Measurements from ENCODE around the gene OVCH1. TPM values are rescaled to one million over a fixed set of nuclear protein-coding genes. Genes with fewer than 3 reads are reported as not detected.

OVCH1 gene
- total RNA-seq, 1 experiment from 2014 or later: 0.04 TPM

DNA sequence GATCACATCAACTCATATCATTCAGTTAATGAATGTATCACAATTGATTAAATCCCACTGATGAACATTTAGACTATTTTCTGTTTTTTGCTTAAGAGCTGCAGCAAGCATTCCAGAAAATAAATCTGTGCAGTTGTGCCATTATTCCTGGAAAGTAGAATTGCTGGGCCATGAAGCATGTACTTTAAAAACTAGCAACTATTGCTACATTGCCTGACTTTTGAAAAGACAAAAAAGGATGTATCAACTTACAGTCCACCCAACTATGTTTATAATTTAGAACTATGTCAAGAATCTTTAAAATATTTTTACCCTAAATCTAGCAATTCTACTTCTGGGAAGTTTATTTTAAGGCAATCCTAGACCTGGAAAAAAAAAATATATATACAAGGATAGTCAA lies 83.1 kb downstream of the OVCH1 start:
- CTCF ChIA-PET: no interaction called here

DNA sequence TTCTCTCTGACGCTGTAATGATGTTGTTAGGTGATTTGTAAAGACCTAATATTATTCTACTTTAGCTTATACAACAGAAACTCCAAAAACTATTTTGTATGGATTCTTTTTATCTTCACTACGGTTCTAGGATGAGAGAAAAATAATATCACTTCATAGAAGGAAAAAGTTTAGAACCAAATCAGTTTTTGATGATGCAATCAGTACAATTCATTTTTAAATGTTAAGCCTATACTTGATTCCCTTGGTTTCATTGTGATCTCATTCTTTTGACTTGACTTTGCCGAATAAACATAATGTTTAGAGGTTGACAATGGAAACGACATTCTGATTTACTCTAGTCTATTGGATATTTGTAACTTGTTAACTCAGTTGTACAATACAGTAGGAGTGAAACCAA lies 91.9 kb downstream of the OVCH1 start:
- Mint-ChIP-seq H3K27me3 (ENCODE audit: low read depth) (no peaks in the 10 kb centered on the region; the same call in none of the 2 replicates), H3K4me3 (no peak overlapping the region), H3K36me3 (peaks cover 3% of the 10 kb centered on the region; the same call in 1 of the 2 replicates), H3K9me3 (peaks cover 4% of the 10 kb centered on the region), H3K4me1 (no peaks in the 10 kb centered on the region), H3K27ac (no peak overlapping the region)
- CTCF ChIA-PET: no interaction called here
- no peak for ATAC-seq
- TF ChIP-seq, protein P1, sequence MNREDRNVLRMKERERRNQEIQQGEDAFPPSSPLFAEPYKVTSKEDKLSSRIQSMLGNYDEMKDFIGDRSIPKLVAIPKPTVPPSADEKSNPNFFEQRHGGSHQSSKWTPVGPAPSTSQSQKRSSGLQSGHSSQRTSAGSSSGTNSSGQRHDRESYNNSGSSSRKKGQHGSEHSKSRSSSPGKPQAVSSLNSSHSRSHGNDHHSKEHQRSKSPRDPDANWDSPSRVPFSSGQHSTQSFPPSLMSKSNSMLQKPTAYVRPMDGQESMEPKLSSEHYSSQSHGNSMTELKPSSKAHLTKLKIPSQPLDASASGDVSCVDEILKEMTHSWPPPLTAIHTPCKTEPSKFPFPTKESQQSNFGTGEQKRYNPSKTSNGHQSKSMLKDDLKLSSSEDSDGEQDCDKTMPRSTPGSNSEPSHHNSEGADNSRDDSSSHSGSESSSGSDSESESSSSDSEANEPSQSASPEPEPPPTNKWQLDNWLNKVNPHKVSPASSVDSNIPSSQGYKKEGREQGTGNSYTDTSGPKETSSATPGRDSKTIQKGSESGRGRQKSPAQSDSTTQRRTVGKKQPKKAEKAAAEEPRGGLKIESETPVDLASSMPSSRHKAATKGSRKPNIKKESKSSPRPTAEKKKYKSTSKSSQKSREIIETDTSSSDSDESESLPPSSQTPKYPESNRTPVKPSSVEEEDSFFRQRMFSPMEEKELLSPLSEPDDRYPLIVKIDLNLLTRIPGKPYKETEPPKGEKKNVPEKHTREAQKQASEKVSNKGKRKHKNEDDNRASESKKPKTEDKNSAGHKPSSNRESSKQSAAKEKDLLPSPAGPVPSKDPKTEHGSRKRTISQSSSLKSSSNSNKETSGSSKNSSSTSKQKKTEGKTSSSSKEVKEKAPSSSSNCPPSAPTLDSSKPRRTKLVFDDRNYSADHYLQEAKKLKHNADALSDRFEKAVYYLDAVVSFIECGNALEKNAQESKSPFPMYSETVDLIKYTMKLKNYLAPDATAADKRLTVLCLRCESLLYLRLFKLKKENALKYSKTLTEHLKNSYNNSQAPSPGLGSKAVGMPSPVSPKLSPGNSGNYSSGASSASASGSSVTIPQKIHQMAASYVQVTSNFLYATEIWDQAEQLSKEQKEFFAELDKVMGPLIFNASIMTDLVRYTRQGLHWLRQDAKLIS (CRISPR knock-in tag; IDR thresholded peaks at IDR 0.05; ENCODE audit: borderline replicate concordance): no peak
- TF ChIP-seq TEAD1 (CRISPR knock-in tag; IDR thresholded peaks at IDR 0.05) (no peak), NFATC4 (CRISPR knock-in tag; IDR thresholded peaks at IDR 0.05) (no peak), ZNF416 (CRISPR knock-in tag; IDR thresholded peaks at IDR 0.05) (no peak), SMAD3 (CRISPR knock-in tag; IDR thresholded peaks at IDR 0.05; ENCODE audit: borderline replicate concordance) (no peak), ELF4 (CRISPR knock-in tag; IDR thresholded peaks at IDR 0.05; ENCODE audit: low read depth) (no peak), EMX1 (CRISPR knock-in tag; IDR thresholded peaks at IDR 0.05) (no peak), GTF2I (CRISPR knock-in tag; conservative IDR thresholded peaks at IDR 0.05) (no peak), MXD4 (CRISPR knock-in tag; IDR thresholded peaks at IDR 0.05; ENCODE audit: borderline replicate concordance) (no peak), SP1 (CRISPR knock-in tag; conservative IDR thresholded peaks at IDR 0.05) (no peak), NR2C2 (CRISPR knock-in tag; IDR thresholded peaks at IDR 0.05) (no peak), HMGA2 (CRISPR knock-in tag; IDR thresholded peaks at IDR 0.05) (no peak), ZNF232 (CRISPR knock-in tag; IDR thresholded peaks at IDR 0.05) (no peak), KAT7 (CRISPR knock-in tag; IDR thresholded peaks at IDR 0.05; ENCODE audit: borderline replicate concordance) (no peak)
- TF ChIP-seq, protein P2, sequence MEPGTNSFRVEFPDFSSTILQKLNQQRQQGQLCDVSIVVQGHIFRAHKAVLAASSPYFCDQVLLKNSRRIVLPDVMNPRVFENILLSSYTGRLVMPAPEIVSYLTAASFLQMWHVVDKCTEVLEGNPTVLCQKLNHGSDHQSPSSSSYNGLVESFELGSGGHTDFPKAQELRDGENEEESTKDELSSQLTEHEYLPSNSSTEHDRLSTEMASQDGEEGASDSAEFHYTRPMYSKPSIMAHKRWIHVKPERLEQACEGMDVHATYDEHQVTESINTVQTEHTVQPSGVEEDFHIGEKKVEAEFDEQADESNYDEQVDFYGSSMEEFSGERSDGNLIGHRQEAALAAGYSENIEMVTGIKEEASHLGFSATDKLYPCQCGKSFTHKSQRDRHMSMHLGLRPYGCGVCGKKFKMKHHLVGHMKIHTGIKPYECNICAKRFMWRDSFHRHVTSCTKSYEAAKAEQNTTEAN (CRISPR knock-in tag; IDR thresholded peaks at IDR 0.05): no peak
- TF ChIP-seq, protein P3, sequence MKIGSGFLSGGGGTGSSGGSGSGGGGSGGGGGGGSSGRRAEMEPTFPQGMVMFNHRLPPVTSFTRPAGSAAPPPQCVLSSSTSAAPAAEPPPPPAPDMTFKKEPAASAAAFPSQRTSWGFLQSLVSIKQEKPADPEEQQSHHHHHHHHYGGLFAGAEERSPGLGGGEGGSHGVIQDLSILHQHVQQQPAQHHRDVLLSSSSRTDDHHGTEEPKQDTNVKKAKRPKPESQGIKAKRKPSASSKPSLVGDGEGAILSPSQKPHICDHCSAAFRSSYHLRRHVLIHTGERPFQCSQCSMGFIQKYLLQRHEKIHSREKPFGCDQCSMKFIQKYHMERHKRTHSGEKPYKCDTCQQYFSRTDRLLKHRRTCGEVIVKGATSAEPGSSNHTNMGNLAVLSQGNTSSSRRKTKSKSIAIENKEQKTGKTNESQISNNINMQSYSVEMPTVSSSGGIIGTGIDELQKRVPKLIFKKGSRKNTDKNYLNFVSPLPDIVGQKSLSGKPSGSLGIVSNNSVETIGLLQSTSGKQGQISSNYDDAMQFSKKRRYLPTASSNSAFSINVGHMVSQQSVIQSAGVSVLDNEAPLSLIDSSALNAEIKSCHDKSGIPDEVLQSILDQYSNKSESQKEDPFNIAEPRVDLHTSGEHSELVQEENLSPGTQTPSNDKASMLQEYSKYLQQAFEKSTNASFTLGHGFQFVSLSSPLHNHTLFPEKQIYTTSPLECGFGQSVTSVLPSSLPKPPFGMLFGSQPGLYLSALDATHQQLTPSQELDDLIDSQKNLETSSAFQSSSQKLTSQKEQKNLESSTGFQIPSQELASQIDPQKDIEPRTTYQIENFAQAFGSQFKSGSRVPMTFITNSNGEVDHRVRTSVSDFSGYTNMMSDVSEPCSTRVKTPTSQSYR (CRISPR knock-in tag; IDR thresholded peaks at IDR 0.05): no peak
- TF ChIP-seq, protein P4, sequence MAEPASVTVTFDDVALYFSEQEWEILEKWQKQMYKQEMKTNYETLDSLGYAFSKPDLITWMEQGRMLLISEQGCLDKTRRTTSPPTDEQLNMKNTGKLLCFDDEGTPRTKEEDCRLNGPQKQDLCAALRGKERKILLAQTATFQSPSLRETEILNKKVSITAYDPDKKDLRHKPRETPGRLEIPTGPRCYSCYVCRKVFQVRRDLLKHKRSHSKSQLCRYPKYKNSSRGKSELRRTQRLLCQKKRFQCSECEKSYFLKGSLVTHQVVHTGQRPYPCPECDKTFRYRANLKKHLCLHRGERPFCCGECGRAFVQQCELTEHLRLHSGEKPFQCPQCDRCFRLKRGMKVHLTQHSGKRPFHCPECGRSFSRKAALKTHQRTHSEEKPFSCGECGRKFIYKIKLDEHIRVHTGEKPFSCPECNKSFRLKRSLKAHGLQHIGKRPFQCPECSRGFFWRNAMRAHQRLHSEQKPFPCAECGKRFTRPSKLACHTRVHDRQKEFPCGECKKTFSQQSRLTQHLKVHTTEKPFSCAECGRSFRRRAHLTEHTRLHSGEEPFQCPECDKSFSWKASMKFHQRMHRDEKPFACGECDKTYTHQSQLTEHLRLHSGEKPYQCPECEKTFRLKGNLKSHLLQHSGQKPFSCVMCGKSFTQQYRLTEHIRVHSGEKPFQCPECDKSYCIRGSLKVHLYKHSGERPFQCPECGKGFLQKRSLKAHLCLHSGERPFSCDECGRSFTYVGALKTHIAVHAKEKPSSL (CRISPR knock-in tag; conservative IDR thresholded peaks at IDR 0.05): no peak
- TF ChIP-seq, protein P5, sequence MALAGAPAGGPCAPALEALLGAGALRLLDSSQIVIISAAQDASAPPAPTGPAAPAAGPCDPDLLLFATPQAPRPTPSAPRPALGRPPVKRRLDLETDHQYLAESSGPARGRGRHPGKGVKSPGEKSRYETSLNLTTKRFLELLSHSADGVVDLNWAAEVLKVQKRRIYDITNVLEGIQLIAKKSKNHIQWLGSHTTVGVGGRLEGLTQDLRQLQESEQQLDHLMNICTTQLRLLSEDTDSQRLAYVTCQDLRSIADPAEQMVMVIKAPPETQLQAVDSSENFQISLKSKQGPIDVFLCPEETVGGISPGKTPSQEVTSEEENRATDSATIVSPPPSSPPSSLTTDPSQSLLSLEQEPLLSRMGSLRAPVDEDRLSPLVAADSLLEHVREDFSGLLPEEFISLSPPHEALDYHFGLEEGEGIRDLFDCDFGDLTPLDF (CRISPR knock-in tag; IDR thresholded peaks at IDR 0.05): no peak
- TF ChIP-seq, protein P6, sequence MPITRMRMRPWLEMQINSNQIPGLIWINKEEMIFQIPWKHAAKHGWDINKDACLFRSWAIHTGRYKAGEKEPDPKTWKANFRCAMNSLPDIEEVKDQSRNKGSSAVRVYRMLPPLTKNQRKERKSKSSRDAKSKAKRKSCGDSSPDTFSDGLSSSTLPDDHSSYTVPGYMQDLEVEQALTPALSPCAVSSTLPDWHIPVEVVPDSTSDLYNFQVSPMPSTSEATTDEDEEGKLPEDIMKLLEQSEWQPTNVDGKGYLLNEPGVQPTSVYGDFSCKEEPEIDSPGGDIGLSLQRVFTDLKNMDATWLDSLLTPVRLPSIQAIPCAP (CRISPR knock-in tag; IDR thresholded peaks at IDR 0.05): no peak
- POLR2A ChIA-PET: no interaction called here
- DNase-seq (ENCODE audit: low spot score): no peak

More for the DNA sequence above, 83.1 kb downstream of the OVCH1 start:
- H3K27me3 Mint-ChIP-seq (ENCODE audit: low read depth): peaks cover 4% of the 10 kb centered on the region; the same call in 1 of the 2 replicates
- H3K9me3 Mint-ChIP-seq: peaks cover 17% of the 10 kb centered on the region
- H3K36me3 Mint-ChIP-seq: peaks cover 16% of the 10 kb centered on the region
- POLR2A ChIA-PET: no interaction called here
- H3K4me1 Mint-ChIP-seq: no peaks in the 10 kb centered on the region
- no peak for TF ChIP-seq RORB (CRISPR knock-in tag; IDR thresholded peaks at IDR 0.05)
- H3K27ac Mint-ChIP-seq: no peak overlapping the region
- DNase-seq (ENCODE audit: low spot score) (no peak), ATAC-seq (no peak)
- no peak overlapping the region for H3K4me3 Mint-ChIP-seq
